ENCODE results near the gene EDIL3. TPM values are rescaled to one million over a fixed set of nuclear protein-coding genes. Genes with fewer than 3 reads are reported as not detected.

Gene EDIL3
- total and polyA plus RNA-seq, 2 donors (not counting 3 experiments of a cell fraction or from before 2014, with no cell fraction given) = 9.1 to 28.8 TPM

DNA sequence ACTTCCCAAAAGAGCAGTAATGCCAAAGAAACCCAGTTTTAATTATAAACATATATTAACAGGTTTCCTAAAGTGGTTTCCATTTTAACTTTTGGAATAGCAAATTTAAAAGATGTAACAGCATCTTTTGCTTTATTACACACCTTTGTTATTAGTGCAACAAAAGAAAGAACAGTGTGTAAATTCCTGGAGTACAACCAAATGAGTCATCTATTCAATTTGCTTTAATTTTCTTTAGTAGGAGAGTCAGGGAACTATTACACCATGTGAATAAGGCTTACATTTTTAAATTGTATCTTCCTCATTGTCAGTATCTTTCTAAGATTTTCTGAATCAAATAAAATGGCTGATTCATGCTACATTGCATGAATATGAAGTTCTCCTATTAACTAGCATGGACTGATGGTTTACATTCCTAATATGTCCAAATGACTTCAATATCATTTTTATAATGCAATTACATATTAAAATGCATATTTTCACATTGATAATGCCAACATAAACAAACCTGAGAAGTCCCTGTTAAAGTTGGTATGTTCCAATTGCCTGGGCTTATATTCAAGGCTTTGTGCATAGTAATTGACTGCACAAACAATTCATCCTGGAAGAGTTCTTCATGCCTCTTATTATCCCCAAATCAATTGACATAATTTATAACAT lies 22.5 kb downstream of the EDIL3 start:
- Histone ChIP-seq H3K27ac (ENCODE audit: insufficient read depth, low read depth, low read length) (no peak overlapping the region), H3K9me1 (replicated peaks; ENCODE audit: control insufficient read depth, extremely low read depth, insufficient read depth, low read length) (no peaks in the 10 kb centered on the region), H3K36me3 (ENCODE audit: control insufficient read depth in 2 of 2, extremely low read depth in 1 of 2, insufficient read depth in 2 of 2, low read length in 2 of 2) (no peaks in the 10 kb centered on the region), H3K4me1 (ENCODE audit: control insufficient read depth, extremely low read depth, insufficient read depth, low read length) (peaks cover 11% of the 10 kb centered on the region), H3K27me3 (ENCODE audit: control insufficient read depth in 2 of 2, insufficient read depth in 2 of 2, low read length in 2 of 2) (no peaks in the 10 kb centered on the region), H3K4me2 (ENCODE audit: insufficient read depth, low read length) (peak overlapping the region; percentile 17), H3K9me3 (replicated peaks; ENCODE audit: control insufficient read depth, insufficient read depth, low read length) (no peaks in the 10 kb centered on the region), H3K9ac (replicated peaks; ENCODE audit: extremely low read depth, insufficient read depth, low read length) (no peak overlapping the region), H3K79me2 (ENCODE audit: control insufficient read depth, insufficient read depth, low read length) (no peaks in the 10 kb centered on the region), H2AFZ (ENCODE audit: low read depth, low read length) (no peak overlapping the region), H3K4me3 (replicated peaks in 1 of 3; ENCODE audit: insufficient read depth in 1 of 3, low read depth in 1 of 3, low read length in 3 of 3) (no peak overlapping the region), H4K20me1 (replicated peaks; ENCODE audit: control insufficient read depth, extremely low read depth, insufficient read depth, low read length) (no peaks in the 10 kb centered on the region)
- dilution Hi-C loops (cut with MboI; ENCODE audit: extremely low pct_ligation_motif_present, low sequenced_read_pairs) = no loop called here
- DNase-seq (ENCODE audit: low read depth, low spot score) (peak; percentile 52), FAIRE-seq (no peak)
- no peak for TF ChIP-seq MYC (IDR thresholded peaks at IDR 0.05; ENCODE audit: low read depth, low read length)
- TF ChIP-seq FOS (IDR thresholded peaks at IDR 0.05; ENCODE audit: borderline replicate concordance, insufficient read depth, low read length) = peak; percentile 62
- ChIA-PET POLR2A (no interaction called here), CTCF (interaction anchor here (1.5 kb wide), 1 partner anchor 17 kb away, joined by 3 read pairs; no protein-coding TSS in a partner anchor)
- intact Hi-C loops (cut with micrococcal nuclease) = no loop called here
- BruUV-seq (replicated peaks) = no TSS peak

GRCh38 chr5:84361572-84361971 lies 23.1 kb downstream of the EDIL3 start:
- BruUV-seq (replicated peaks) = no TSS peak
- no peak overlapping the region for H3K27ac ChIP-seq (ENCODE audit: insufficient read depth, low read depth, low read length)
- no peaks in the 10 kb centered on the region for H3K79me2 ChIP-seq (ENCODE audit: control insufficient read depth, insufficient read depth, low read length)
- H4K20me1 ChIP-seq (replicated peaks; ENCODE audit: control insufficient read depth, extremely low read depth, insufficient read depth, low read length) = no peaks in the 10 kb centered on the region
- ChIA-PET CTCF (no interaction called here), POLR2A (no interaction called here)
- peaks cover 11% of the 10 kb centered on the region for H3K4me1 ChIP-seq (ENCODE audit: control insufficient read depth, extremely low read depth, insufficient read depth, low read length)
- no peak for TF ChIP-seq JUN (IDR thresholded peaks at IDR 0.05; ENCODE audit: borderline replicate concordance, insufficient read depth, insufficient read length, low read depth)
- no peak for TF ChIP-seq FOS (IDR thresholded peaks at IDR 0.05; ENCODE audit: borderline replicate concordance, insufficient read depth, low read length)
- no peak for TF ChIP-seq POLR2A (IDR thresholded peaks at IDR 0.05; ENCODE audit: low read depth, low read length)
- TF ChIP-seq EZH2 (IDR thresholded peaks at IDR 0.05; ENCODE audit: borderline replicate concordance, low read depth, low read length, severe bottlenecking) = no peak
- H3K4me2 ChIP-seq (ENCODE audit: insufficient read depth, low read length) = no peak overlapping the region
- no peak overlapping the region for H3K9ac ChIP-seq (replicated peaks; ENCODE audit: extremely low read depth, insufficient read depth, low read length)
- no peaks in the 10 kb centered on the region for H3K27me3 ChIP-seq (ENCODE audit: control insufficient read depth in 2 of 2, insufficient read depth in 2 of 2, low read length in 2 of 2)
- no peaks in the 10 kb centered on the region for H3K36me3 ChIP-seq (ENCODE audit: control insufficient read depth in 2 of 2, extremely low read depth in 1 of 2, insufficient read depth in 2 of 2, low read length in 2 of 2)
- no peak overlapping the region for H3K4me3 ChIP-seq (replicated peaks in 1 of 3; ENCODE audit: insufficient read depth in 1 of 3, low read depth in 1 of 3, low read length in 3 of 3)
- H3K9me1 ChIP-seq (replicated peaks; ENCODE audit: control insufficient read depth, extremely low read depth, insufficient read depth, low read length) = no peaks in the 10 kb centered on the region
- DNase-seq (ENCODE audit: low read depth, low spot score) (no peak), FAIRE-seq (no peak)
- H3K9me3 ChIP-seq (replicated peaks; ENCODE audit: control insufficient read depth, insufficient read depth, low read length) = no peaks in the 10 kb centered on the region
- H2AFZ ChIP-seq (ENCODE audit: low read depth, low read length) = no peak overlapping the region
- dilution Hi-C loops (cut with MboI; ENCODE audit: extremely low pct_ligation_motif_present, low sequenced_read_pairs) = no loop called here
- intact Hi-C loops (cut with micrococcal nuclease) = no loop called here
